Activated CD4-positive, alpha-beta T cell treated with anti-CD3 and anti-CD28 coated beads, Interleukin-2, amount 50 U/mL, for 4 hours (primary cell): ENCODE results near the gene SERPINA5.

Source experiments
- DNase-seq, 2 experiments: peaks; one replicate each; pipeline ENCODE4 v3.0.0-alpha.2; 2020

The SERPINA5 gene, protein sequence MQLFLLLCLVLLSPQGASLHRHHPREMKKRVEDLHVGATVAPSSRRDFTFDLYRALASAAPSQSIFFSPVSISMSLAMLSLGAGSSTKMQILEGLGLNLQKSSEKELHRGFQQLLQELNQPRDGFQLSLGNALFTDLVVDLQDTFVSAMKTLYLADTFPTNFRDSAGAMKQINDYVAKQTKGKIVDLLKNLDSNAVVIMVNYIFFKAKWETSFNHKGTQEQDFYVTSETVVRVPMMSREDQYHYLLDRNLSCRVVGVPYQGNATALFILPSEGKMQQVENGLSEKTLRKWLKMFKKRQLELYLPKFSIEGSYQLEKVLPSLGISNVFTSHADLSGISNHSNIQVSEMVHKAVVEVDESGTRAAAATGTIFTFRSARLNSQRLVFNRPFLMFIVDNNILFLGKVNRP

DNA sequence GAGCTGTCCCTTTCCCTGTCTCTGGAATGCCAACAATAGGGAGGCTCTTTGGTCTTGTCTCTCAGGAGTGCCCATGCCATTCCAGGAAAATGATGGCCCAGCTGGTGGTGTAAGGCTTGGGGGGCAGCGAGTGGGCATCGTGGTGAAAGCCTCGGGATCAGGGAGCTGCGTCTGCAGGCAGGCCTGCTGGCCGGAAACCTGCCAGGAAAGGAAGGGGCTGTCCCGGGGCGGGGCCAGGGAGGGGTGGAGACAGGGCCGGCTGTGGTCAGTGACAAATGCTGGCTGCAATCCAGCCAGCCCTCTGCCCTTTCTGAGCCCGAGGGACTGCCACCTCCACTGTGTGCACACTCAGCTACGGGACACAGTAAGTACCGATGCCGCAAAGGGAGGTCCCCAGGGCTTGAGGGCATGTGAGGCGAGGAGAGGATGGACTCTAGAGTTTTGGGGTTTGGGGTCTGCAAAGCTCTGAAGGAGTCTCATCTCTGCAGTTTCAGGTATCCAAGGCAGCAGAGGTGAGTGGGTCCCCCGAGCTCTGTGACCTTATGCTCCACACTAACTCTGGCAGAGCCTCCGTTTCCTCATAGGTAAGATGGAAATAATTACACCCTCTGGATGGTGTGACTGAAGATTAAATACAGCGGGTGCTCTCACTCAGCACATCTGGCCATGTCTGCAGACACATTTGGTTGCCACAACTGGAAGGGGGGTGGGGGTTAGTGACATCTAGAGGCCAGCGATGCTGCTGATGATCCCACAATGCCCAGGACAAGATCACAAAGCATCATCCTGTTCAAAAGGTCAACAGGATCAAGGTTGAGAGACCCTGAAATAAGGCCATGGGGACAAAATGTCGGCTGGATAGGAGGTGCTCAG is at the start of gene SERPINA5:
TSS of gene SERPINA5 (plus strand) at position 300 of the 873 bp plus-strand sequence. CDS start 5,937 bp downstream, outside the sequence.
- DNase-seq: no peak

DNA sequence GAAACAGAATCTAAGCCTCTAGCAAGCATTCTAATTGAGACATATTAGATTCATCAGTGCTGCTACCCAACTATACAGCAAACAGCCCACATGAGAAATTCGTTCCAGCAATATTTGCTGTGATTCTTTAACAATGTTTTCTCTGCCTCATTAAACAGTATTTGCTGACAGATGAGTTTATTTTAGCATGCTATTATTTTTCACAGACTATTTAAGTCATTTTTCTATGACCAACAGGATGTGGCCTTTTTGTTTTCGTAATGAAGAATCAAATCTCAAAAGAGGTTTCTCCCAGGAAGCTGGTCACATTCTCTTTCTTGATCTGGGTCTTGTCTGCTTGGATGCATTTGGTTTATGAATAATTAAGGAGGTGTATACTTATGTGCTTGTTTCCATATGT is 48.8 kb upstream of the SERPINA5 start:
- no peak for DNase-seq

DNA sequence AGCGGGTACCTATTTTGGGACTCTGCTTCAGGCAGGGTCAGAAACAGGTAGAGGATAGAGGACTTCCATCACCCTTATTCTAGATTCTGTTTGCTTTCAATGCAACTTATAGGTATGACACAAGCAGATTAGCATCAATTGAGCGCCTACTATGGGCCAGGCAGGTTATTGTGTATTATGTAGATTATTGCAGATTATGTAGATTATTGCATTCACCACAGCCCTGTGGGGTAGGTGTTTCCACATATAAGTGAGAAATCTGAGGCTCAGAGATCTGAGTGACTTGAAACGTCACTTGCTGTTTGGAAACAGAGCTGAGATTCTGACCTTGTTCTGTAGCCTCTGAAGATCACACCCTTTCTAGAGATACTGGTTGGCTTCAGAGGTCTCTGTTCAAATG is 45.7 kb upstream of the SERPINA5 start:
- DNase-seq: no peak

DNA sequence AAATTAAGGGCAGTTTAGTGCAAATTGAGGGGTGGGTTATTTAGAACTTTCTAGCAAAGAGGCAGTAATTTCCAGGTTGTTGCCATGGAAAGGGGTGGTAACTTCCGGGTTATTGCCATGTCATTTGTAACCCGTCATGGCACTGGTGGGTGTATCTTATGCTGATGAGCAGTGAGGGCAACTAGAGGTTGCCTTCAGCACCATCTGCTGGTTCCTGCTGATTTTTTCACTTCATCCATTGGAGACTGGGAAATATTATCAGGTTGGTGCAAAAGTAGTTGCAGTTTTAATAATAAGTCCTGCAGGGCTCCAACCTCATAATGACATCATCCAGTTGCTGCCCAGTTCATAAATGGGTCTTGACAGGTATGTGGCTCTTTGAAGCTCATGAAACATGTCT is 44.4 kb upstream of the SERPINA5 start:
- DNase-seq: no peak

DNA sequence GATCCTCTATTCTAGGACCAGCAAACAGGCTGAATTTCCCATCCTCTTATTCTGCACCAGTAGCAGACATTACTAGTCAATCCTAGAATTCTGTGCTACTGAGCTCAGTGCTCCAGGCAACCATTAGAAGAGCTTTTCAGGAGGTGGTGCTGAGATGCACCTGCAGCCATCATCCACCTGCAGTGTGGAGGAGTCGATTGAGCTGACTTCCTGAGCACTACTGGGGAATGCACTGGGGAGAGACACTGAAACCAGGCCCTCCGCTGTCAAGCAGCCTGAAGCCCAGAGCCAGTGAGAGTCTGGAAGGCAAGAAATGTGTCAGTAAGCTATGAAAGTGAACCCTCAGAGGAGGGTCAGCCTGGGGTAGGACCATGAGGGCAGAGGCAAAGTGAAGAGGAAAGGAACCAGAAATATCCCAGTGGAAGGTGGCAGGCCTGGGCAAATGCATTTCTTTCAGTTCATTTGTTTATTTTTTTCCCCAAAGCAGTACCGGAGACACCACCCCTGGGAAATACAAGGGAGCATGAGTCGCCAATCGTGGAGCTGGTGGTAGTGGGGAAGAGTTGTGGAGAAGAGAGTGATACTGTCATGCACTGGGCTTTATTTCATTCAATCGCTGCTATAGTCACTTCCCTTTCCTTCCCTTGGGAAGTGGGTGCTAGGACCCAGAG is 43.0 kb upstream of the SERPINA5 start:
- DNase-seq: no peak

DNA sequence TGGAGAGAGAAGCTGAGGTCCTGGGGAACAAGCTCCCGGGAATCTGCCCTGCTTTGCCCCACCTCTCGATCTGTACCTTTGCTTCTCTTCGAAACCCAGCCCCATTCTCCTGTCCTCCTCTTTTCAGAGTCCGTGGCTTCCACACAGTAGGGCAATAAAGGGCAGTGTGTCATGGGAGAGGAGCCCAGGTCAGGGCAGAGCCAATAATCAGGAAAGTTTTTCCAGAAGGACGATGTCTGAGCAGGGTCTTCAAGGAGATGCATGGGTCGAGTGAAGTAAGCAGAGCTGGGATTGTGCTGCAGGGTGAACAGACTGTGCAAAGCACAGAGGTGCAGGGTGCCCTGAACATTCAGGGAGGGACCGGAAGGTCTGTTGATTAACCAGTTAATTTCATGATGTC is 42.0 kb upstream of the SERPINA5 start:
- DNase-seq: no peak

DNA sequence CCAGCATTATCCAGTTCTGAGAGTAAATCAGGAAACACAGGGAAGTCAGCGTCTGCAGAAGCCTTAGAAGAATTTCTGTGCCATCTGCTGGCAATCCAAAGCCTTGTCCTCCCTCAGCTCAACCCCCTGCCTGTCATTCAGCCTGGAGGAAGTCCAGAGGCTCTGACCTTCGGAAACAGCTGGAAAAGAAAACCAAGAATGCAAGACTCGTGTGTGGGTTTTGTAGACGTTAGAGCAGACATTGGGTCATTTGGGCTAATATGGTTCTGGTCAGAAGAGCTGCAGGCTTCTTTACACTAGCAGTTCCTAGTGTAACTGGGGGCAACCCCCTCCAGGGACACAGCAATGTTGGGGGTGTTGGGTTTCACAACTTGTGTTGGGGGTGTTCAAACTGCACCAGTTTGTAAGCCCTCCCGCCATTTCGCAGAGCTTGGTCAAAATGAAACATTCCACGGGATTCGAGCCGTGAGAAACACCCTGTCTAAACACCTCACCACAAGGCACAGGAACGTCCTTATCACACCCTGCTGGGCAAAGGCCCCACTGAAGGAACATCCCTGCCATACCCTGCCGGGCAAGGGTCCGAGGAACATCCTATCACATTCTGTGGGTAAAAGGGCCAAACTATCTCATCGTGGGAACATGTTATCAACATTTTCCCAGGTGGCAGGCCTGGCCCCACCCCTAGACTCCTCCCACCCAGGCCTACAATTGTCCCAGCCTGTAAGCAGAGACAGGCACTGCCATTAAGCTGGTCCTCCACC is 41.0 kb upstream of the SERPINA5 start:
- no peak for DNase-seq

DNA sequence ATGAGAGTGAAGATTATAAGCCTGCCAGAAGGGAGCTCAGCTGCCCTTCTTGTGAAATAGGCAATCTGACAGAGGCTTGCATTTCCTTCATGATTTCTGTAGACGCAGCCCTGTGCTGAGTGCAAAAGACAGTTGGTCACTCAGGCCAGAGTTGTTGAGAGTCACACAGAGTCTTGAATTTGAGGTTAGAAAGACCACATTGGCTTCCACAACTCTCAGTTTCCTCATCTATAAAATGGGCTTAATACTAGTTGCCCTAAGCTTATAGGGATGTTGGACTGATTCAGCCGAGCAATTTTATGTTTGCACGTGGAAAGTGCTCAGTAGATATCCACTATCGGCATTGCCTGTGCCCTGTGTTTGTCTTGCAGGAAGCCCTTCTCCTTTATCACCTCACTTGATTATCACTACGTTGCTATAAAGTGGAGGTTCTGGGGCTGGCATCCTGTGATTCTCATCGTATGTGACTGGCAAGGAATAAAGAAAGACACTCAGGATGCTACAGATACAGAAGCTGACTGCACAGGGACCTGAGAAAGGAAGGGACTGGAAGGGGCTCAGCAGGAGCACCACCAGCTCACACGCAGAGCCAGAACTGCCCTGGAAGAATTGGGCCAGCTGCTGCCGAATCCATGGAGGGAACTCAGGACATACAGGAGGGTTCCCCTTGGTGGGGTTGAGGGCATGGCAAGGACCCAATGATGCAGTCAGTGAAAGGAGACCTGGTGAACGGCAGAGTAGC is 39.8 kb upstream of the SERPINA5 start:
- no peak for DNase-seq

DNA sequence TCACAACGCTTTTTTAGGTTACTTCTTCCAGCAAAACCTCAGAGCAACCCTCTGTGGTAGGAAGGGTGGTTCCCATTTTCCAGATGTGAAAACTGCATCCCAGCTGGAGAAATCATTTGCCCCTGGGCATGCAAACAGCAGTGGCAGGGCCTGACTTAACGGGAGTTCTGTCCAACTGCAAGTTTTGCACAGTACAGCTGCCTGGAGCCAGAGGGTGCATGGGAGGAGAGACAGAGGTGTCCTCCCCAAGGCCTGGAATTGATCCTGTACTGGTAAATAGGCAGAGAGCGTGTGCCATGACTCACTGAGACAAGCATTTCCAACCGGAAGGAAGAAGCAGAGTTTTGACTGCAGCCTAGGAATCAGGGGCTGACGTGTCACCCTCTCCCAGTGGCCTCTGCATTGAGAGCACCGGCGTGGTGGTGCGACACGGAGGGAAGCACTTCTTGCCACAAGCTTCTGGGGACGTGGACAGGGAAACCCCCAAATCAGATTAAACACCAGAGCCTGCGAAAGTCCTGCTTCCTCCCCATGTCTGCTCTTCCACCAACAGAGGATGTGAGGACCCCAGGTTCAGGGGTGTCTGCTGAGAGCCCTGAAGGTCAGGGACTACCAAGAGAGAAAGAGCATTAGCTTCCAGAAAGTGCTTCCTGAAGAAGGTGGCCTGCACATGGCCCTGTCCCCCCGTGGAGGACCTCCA is 39.0 kb upstream of the SERPINA5 start:
- DNase-seq: no peak

DNA sequence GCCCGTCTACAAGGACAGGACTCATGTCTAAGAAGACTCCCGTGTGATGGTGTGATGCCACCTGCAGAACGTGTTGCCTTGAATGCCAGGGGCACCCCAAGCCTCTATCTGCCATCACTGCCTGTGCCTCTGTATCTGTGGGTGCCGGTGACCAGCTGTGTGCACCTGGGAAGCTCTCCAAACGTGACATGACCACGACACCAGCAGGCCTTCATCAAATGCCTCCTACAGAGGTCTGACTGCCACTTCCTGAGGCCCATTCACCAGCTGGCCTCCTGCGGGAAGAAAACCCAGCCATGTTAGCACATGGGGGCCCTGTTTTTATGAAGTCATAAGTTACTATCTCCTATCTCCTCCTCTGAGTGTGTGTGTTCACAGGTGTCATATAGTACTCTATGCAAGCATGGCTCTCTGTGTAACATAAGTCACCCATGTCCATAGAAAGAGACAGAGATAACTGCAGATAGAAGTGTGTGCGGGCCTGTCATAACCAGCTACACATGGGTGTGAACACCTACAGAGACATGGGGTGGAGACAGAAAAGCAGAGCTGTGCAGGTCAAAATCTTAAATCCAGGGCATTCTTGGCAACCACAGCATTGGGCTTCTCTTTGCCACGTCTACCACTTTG is 38.3 kb upstream of the SERPINA5 start:
- DNase-seq: no peak

DNA sequence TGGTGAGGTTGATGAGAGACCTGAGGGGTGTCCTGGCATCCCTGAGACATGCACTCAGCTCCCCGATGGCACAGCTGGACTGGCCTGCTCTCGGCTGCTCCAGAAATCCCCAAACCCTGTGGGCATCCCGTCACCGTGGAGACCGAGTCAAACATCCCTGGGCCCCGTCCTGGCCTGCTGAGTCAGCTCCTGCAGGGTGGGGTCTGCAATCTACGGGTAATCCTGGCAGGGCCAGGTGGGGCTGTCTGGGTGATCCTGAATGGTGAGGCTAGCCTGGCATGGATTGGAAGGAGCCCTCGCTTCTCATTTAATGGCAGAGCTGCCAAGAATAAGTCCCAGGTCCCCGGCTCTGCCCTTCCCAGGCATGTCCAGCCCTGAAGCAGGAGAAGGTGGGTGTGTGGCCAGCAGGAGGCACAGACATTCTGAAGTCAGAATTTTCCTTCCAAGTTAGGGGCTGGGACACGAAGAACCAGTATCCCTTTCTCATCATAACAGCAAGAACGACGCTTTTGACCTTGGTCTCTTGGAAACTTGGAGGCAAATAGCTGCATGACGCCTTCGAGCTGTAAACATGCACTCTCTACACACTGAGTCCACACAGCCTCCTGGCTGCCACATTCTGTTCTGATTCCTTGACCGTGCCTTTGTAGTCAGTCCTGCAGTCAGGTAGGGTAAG is 37.6 kb upstream of the SERPINA5 start:
- no peak for DNase-seq

DNA sequence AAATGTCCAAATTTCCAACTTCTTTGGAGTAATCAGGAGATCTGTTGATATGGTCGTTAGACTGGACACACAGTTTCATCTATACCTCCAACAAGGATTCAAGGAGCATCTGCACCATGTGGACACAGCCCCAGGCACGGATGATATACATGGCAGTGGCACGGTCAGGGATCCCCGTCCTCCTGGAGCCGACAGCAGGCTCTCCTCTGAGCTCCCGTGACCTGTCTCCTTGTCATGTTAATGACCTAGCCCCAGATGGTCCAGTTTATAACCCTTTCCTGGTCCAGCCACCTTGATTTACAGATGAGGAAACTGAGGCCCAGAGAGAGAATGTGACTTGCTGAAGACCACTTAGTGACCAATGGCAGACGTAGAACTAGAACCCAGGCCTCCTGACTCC is 36.5 kb upstream of the SERPINA5 start:
- no peak for DNase-seq

DNA sequence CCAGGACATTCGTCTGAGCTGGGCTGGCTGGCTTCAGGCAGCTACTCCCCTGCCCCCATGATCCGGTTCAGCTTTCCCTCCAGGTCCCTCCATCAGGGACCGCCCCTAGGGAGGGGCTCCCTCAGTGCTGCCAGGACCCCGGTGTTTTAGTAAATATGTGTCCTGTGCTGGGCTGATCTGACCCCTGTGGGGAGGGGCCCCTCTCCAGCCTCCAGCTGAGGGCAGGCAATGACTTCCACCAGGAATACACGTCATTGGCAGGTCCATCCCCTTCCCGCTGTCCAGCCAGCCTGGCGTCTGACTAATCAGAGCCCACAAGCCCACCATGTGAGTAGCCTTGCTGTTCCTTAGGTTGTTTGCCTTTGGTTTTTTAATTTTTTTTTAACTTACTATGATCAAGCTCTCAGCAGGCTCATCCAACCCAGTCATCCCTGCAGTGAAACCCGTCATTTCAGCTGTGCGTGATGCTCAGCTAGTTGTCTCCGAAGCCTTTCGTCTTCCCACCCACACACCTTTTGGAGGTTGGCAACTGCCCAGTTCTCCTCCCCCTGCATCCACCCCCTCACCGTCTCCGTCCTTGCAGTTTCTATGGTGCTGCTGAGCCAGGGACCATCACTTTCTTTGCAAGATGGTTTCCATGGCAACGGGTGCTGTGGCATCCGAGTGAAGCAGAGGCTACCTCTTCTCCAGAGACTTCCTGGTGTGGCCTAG is 35.9 kb upstream of the SERPINA5 start:
- DNase-seq: no peak

DNA sequence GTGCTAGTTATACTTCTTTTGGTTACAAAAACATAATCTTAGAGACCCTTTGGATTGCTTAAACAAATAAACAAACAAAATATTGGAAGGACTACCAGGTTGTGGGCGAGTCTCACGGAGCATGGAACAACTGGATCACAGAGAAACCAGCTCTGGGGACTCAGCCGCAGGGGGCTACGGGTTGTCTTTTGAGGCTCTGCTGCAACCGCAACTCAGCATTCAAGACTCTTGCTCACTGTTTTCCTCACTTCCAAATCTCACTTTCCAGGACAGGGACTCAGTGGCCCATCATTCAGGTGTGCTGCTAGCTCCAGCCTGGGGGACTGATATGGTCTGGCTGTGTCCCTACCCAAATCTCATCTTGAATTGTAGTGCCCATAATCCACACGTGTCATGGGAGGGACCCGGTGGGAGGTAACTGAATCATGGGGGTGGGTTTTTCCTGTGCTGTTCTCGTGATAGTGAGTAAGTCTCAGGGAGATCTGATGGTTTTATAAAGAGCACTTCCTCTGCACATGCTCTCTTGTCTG is 34.0 kb upstream of the SERPINA5 start:
- no peak for DNase-seq

DNA sequence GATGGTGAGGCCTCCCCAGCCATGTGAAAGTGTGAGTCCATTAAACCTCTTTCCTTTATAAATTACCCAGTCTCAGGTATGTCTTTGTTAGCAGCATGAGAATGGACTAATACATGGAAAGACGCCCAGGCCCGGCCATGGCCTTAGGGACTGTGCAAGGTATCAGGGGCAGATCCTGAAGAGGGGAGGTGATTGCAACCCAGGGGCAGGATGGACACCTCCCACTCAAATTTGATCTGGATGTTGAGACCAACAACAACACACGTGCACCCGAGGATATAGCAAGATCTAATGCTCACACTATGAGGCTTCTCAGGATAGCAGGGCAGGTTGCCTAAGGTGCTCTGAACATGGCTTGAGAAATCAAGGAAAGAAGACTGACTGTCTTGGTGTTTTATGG is 33.5 kb upstream of the SERPINA5 start:
- no peak for DNase-seq

DNA sequence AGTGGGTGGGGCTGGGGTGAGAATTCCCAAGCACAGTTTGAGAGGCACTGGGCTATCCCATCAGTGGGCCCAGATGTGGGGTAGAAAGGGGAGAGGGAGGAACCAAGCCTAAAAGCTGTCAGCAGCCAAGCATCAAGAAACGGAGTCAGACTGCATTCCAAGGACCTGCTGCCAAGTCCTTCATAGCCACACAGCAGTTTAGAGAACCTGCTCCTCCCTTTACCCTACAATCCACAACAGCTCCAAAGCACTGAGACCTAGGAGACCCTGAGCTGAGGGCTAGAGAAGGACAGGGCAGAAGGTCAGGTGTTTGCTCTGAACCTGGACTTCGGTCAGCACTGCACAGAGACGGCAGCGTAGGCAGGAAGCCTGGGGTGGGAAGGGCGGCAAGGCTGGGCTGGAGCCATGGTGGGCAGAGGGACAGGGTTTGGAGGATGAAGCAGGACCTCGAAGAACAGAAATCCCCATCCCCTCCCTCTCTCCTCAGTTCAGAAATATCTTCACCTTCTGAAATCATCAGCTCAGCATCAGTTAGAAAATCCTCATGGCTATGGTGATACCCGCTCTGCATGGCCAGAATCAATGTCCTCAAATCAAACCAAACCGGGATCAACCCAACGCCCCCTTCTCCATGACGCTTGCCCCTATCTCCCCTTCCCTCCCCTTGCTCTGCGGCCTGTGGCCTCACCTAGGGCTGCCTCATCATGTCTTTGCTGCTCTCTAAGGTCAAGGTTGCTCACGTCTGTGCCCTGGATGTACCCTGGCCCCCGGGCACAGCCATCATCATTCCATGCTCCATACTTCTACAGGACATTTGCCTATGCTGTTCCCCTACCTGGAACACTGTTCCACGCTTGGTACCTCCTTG is 32.9 kb upstream of the SERPINA5 start:
- no peak for DNase-seq

DNA sequence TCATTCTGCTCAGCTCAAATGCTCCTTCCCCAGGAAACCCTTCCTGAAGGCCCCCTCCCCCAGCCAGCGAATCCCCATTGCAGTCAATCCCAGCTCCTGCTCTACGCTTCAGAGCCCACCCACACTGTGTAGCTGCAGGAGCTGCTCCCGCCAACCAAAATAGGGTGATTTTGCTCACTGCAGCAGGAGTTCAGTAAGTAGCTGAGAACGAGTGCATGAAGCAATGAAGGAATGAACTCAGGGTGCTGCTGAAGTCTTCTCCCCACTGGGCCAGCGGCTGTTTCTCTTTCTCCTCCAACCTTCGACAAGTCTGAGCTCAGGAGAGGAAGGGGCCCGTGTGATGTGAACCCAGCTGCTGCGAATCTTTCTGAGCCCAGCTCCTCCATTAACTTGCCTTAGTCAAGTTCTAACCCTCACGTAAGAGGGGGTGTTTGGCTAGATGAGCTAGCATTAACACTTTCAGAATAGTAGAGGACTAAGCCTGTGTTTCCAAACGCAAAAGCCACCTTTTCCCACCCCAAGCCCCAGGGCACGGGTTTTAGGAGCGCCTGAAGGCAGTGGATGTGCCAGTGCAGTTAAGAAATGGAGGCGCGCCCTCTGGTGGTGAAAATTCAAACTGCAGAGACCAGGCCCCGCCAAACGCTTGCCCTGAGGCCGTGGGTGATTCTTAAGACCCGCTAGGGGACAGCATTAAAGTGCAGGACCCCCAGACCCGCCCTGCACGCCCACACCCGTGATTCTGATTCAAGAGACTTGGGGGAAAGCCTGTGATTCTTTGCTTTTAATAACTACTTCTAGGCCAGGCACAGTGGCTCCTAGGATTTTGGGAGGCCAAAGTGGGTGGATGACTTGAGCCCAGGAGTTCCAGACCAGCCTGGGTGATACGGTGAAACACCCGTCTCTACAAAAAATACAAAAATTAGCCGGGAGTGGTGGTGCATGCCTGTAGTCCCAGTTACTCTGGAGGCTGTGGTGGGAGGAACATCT is 31.9 kb upstream of the SERPINA5 start:
- DNase-seq: peak; percentile 34 to 43
